ENCODE results near the gene PADI3. TPM values are rescaled to one million over a fixed set of nuclear protein-coding genes. Genes with fewer than 3 reads are reported as not detected.

Gene PADI3
- total RNA-seq, 4 donors from 2014 or later, result not detected

DNA sequence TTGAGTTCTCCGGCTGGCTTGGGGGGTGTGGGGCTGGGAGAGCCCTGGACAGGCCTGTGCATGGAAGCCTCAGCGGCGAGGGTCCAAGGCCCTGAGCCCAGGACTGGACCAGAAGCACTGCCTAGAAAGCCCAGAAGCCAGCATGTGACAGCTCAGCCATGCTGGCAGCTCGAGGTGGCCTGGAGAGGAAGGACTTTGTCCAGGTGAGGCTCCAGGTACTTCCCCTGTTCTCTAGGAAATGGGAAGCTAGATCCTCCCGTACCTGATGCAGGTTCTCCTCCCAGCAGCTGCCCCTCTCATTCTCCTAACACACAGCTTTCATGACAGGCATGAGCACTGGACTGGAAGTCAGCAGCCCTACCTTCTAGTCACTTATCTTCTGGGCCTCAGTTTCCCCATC is 6.4 kb downstream of the PADI3 start:
- no peak for TF ChIP-seq POLR2A (IDR thresholded peaks at IDR 0.05)
- TF ChIP-seq, protein P1, sequence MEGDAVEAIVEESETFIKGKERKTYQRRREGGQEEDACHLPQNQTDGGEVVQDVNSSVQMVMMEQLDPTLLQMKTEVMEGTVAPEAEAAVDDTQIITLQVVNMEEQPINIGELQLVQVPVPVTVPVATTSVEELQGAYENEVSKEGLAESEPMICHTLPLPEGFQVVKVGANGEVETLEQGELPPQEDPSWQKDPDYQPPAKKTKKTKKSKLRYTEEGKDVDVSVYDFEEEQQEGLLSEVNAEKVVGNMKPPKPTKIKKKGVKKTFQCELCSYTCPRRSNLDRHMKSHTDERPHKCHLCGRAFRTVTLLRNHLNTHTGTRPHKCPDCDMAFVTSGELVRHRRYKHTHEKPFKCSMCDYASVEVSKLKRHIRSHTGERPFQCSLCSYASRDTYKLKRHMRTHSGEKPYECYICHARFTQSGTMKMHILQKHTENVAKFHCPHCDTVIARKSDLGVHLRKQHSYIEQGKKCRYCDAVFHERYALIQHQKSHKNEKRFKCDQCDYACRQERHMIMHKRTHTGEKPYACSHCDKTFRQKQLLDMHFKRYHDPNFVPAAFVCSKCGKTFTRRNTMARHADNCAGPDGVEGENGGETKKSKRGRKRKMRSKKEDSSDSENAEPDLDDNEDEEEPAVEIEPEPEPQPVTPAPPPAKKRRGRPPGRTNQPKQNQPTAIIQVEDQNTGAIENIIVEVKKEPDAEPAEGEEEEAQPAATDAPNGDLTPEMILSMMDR (IDR thresholded peaks at IDR 0.05), result no peak
- peaks cover 0 to 7% (median 0%) of the 10 kb centered on the region in 4 donors for H3K4me1 ChIP-seq
- peak in 1 of 3 donors; percentile 73 for DNase-seq

DNA sequence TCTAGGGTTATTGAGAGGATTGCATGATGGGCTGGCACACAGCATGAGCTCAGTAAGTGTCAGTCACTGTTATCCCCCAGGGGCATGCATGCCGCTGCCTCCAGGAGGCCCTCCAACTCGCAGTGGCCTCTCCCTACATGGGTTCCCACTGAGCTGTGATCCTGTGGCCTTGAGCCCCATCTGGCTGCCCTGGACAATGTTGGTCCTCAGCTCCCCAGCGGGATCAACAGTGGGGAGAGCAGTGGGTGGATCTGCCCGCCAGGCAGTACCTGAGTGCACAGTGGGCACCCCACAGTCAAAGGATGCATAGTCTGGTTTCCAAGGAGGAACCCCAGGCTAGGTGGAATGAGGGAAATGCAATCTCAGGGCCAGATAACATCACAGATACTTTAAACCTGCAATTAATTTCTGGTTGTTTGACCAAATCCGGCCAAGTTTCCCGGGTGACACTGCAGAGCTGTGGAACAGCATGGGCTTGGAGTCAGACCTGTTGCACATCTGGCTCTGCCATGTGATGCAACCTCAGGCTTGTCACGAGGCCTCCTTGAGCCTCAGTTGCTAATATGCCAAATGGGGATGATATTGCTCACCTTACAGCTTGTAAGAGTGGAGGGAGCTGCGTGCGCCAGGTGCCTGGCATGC is 9.3 kb downstream of the PADI3 start:
- no peak for DNase-seq
- H3K4me1 ChIP-seq, result no peaks in the 10 kb centered on the region
- H3K9me3 ChIP-seq, result no peaks in the 10 kb centered on the region
- H3K36me3 ChIP-seq, result no peaks in the 10 kb centered on the region
- no peaks in the 10 kb centered on the region for H3K27me3 ChIP-seq
- TF ChIP-seq POLR2A (IDR thresholded peaks at IDR 0.05), result no peak
- TF ChIP-seq, protein P1 (IDR thresholded peaks at IDR 0.05), result no peak
- no peak overlapping the region for H3K4me3 ChIP-seq
- no peak overlapping the region for H3K27ac ChIP-seq

More for the DNA sequence above, 6.4 kb downstream of the PADI3 start:
- Histone ChIP-seq H3K27ac (peak overlapping the region in 1 of 4 donors; percentile 2), H3K27me3 (no peaks in the 10 kb centered on the region), H3K4me3 (no peak overlapping the region), H3K36me3 (no peaks in the 10 kb centered on the region), H3K9me3 (no peaks in the 10 kb centered on the region)

DNA sequence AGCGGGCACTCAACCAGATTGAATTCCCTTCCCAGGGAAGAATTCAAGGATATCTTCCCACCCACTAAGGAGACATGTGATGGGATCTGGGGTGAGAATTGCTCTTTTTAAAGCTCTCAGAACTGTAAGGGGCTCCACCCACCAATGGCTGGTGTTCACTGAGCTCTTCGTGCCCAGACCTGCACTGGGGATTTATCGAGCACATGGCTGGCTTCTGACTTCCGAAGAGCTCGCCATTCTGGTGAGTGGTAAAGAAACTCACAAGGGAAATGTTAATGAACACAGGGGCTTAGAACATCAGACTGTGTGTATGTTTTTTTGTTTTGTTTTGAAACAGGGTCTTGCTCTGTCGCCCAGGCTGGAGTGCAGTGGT is 9.8 kb downstream of the PADI3 start:
- Histone ChIP-seq H3K27ac (no peak overlapping the region), H3K36me3 (no peaks in the 10 kb centered on the region), H3K27me3 (no peaks in the 10 kb centered on the region), H3K9me3 (no peaks in the 10 kb centered on the region), H3K4me1 (no peaks in the 10 kb centered on the region), H3K4me3 (no peak overlapping the region)
- TF ChIP-seq POLR2A (IDR thresholded peaks at IDR 0.05), result no peak
- TF ChIP-seq, protein P1 (IDR thresholded peaks at IDR 0.05), result no peak
- DNase-seq, result no peak

DNA sequence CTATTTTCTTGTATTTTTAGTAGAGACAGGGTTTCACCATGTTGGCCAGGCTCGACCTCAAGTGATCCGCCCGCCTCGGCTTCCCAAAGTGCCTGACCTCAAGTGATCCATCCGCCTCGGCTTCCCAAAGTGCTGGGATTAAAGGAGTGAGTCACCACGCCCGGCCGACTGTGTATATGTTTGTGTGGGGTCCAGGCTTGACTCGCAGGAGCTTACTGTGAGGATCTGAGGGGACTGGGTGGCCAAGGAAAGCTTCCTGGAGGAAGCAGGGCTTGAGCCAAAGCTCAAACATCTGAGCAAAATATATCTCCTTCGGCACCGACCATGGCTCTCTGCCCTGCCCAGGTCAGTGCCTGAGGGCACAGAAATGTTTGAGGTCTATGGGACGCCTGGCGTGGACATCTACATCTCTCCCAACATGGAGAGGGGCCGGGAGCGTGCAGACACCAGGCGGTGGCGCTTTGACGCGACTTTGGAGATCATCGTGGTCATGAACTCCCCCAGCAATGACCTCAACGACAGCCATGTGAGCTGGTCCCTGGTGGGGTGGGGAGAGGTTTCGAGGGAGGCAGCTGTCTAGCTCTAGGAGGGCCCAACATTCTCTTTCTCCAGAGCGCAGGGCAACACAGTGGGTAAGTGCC is 10.5 kb downstream of the PADI3 start:
- H3K4me1 ChIP-seq, result no peaks in the 10 kb centered on the region
- TF ChIP-seq POLR2A (IDR thresholded peaks at IDR 0.05), result no peak
- TF ChIP-seq, protein P1 (IDR thresholded peaks at IDR 0.05), result no peak
- H3K36me3 ChIP-seq, result no peaks in the 10 kb centered on the region
- H3K27ac ChIP-seq, result no peak overlapping the region
- H3K27me3 ChIP-seq, result no peaks in the 10 kb centered on the region
- no peak for DNase-seq
- no peak overlapping the region for H3K4me3 ChIP-seq
- no peaks in the 10 kb centered on the region for H3K9me3 ChIP-seq

DNA sequence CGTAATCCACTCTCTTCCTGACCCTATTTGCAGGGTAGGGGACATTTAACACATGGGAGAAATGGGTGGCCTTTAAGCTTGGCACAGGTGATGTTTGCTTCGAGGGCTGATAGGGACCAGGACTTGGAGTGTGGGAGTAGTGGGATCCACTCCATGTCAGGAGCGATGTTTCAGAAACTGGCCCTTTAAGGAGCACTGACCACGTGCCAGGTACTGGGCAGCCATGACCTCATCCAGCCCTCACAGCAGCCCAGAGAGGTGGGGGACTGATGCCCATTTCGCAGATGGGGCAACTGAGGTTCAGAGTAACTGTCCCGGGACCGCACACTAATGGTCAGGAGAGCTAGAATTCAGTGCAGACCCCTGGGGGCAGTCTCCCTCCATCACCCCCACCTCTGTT is 11.4 kb downstream of the PADI3 start:
- TF ChIP-seq, protein P1 (IDR thresholded peaks at IDR 0.05), result no peak
- TF ChIP-seq POLR2A (IDR thresholded peaks at IDR 0.05), result no peak

More for the DNA sequence above, 11.4 kb downstream of the PADI3 start:
- no peaks in the 10 kb centered on the region for H3K36me3 ChIP-seq
- no peaks in the 10 kb centered on the region for H3K27me3 ChIP-seq
- H3K4me1 ChIP-seq, result no peaks in the 10 kb centered on the region
- H3K9me3 ChIP-seq, result no peaks in the 10 kb centered on the region
- H3K4me3 ChIP-seq, result no peak overlapping the region
- no peak for DNase-seq
- no peak overlapping the region for H3K27ac ChIP-seq

Data from Peyer's patch (tissue), 4 donors.